Upper lobe of left lung (tissue), 4 donors: ENCODE results near the gene GPATCH8.

Experiments
- EP300 ChIP-seq, 4 donors: sonication (generic); formaldehyde crosslinking; IDR thresholded peaks; one replicate each; pipeline ENCODE4 v1.5.1; 2017; ENCODE audit warnings: antibody characterized with exemption in 4 of 4, control low read depth in 2 of 4
- POLR2A ChIP-seq, 4 donors: fragments of 450-650 bp; IDR thresholded peaks; one replicate each; pipeline ENCODE4 v1.5.1; 2016 to 2017; ENCODE audit warnings: antibody characterized with exemption in 4 of 4, mild to moderate bottlenecking in 2 of 4
- POLR2AphosphoS5 ChIP-seq, 2 donors: sonication (generic); formaldehyde crosslinking; IDR thresholded peaks; one replicate each; pipeline ENCODE4 v1.5.1; 2017; ENCODE audit warnings: antibody characterized with exemption in 2 of 2
- TF ChIP-seq, protein P1 (sequence below), 6 experiments: fragments of 450-650 bp in 4 of 6; fragments of 200-600 bp in 2 of 6; sonication (generic) in 2 of 6; IDR thresholded peaks; one replicate each; pipeline ENCODE4 v1.5.1; 2016 to 2019; ENCODE audit warnings: antibody characterized with exemption in 6 of 6

DNA sequence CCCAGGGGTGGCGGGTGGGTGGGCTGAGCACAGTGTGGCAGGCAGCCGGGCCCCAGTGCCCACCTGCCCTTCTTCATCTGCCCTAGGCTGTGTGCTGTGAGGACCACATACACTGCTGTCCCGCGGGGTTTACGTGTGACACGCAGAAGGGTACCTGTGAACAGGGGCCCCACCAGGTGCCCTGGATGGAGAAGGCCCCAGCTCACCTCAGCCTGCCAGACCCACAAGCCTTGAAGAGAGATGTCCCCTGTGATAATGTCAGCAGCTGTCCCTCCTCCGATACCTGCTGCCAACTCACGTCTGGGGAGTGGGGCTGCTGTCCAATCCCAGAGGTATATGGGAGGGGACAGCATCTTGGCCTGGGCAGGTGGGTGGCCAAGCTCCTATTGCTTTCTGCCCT is 151.7 kb downstream of the GPATCH8 start:
- TF ChIP-seq, protein P1, sequence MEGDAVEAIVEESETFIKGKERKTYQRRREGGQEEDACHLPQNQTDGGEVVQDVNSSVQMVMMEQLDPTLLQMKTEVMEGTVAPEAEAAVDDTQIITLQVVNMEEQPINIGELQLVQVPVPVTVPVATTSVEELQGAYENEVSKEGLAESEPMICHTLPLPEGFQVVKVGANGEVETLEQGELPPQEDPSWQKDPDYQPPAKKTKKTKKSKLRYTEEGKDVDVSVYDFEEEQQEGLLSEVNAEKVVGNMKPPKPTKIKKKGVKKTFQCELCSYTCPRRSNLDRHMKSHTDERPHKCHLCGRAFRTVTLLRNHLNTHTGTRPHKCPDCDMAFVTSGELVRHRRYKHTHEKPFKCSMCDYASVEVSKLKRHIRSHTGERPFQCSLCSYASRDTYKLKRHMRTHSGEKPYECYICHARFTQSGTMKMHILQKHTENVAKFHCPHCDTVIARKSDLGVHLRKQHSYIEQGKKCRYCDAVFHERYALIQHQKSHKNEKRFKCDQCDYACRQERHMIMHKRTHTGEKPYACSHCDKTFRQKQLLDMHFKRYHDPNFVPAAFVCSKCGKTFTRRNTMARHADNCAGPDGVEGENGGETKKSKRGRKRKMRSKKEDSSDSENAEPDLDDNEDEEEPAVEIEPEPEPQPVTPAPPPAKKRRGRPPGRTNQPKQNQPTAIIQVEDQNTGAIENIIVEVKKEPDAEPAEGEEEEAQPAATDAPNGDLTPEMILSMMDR (IDR thresholded peaks at IDR 0.05): no peak
- TF ChIP-seq EP300 (IDR thresholded peaks at IDR 0.05) (no peak), POLR2A (IDR thresholded peaks at IDR 0.05) (no peak), POLR2AphosphoS5 (IDR thresholded peaks at IDR 0.05) (no peak)
